Subcutaneous abdominal adipose tissue (tissue), 5 donors: ENCODE measurements around the gene SKAP1.
"Not testable (repeated sequence)": the region's sequence is repeated elsewhere in the genome, so short reads cannot be mapped to it uniquely, and the experiment has no call there.

Source experiments
- H3K27ac ChIP-seq: one replicate; pipeline ENCODE4 v1.7.0; 2013; ENCODE audit warnings: low read depth, mild to moderate bottlenecking, inconsistent platforms, low read length, moderate library complexity
- H3K27me3 ChIP-seq, 5 donors: one replicate each; pipeline ENCODE4 v1.7.0; 2013; ENCODE audit warnings: low read length in 5 of 5, inconsistent platforms in 1 of 5; ENCODE audit not compliant: control insufficient read depth in 5 of 5, insufficient read depth in 4 of 5
- H3K36me3 ChIP-seq, 5 donors: one replicate each; pipeline ENCODE4 v1.7.0; 2013; ENCODE audit warnings: low read length in 5 of 5; ENCODE audit not compliant: control insufficient read depth in 5 of 5, insufficient read depth in 5 of 5
- H3K4me1 ChIP-seq, 5 donors: one replicate each; pipeline ENCODE4 v1.7.0; 2013; ENCODE audit warnings: low read length in 5 of 5, mild to moderate bottlenecking in 3 of 5, moderate library complexity in 1 of 5; ENCODE audit not compliant: control insufficient read depth in 5 of 5, insufficient read depth in 5 of 5
- H3K4me3 ChIP-seq, 5 donors: one replicate each; pipeline ENCODE4 v1.7.0; 2013; ENCODE audit warnings: low read length in 5 of 5, low read depth in 1 of 5
- H3K9ac ChIP-seq, 5 donors: one replicate each; pipeline ENCODE4 v1.7.0; 2013; ENCODE audit warnings: low read length in 5 of 5, mild to moderate bottlenecking in 4 of 5, moderate library complexity in 3 of 5
- H3K9me3 ChIP-seq, 5 donors: one replicate each; pipeline ENCODE4 v1.7.0; 2013; ENCODE audit warnings: low read length in 5 of 5; ENCODE audit not compliant: control insufficient read depth in 5 of 5
- donor health status: healthy.
- donor health status: healthy.
- donor health status: healthy.
- donor health status: healthy.
- donor health status: healthy.

Gene SKAP1

DNA sequence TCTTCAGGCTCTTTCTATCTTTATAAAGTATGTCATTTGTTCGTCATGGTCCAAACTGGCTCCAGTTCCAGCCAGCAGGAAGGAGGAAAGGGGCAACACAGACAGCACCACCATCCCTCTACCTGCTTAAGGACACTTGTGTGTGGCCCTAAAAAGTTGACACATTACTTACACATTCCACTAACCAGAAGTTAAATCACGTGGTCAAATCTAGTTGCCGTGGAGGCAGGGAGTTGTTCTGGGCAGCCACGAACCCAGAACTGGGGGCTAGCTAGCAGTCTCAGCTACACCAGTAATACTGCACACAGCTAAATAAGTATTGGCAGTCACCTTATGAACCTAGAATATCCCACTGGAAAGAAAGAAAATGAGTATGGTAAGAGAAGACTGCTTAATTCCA, 218.2 kb downstream of the SKAP1 start:
- Histone ChIP-seq H3K4me3 (no peak overlapping the region), H3K9ac (no peak overlapping the region), H3K4me1 (no peaks in the 10 kb centered on the region), H3K27ac (no peak overlapping the region), H3K27me3 (peaks cover 0 to 2% (median 0%) of the 10 kb centered on the region in 5 donors), H3K36me3 (no peaks in the 10 kb centered on the region), H3K9me3 (no peaks in the 10 kb centered on the region)

DNA sequence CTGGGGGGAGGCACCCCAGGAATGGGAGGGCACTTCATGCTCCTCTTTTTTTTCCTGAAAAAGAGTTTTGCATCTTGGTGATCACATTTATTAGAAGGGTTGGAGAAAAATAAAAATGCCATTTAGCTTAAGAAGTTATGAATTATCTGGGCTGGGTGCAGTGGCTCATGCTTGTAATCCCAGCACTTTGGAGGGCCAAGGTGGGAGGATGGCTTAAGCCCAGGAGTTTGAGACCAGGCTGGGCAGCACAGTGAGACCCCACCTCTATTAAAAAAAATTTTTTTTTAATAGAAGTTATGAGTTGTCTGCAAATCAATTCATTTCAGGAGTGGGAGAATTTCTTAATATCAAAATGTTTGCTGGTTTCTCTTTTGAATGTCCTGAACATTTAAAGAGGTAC, 219.0 kb downstream of the SKAP1 start:
- peaks cover 0 to 2% (median 0%) of the 10 kb centered on the region in 5 donors for H3K27me3 ChIP-seq

GRCh38 chr17:48209973-48210372, 220.0 kb downstream of the SKAP1 start:
- Histone ChIP-seq H3K9ac (no peak overlapping the region), H3K4me1 (no peaks in the 10 kb centered on the region)

More for the DNA sequence above, 219.0 kb downstream of the SKAP1 start:
- H3K36me3 ChIP-seq: no peaks in the 10 kb centered on the region
- H3K9me3 ChIP-seq: no peaks in the 10 kb centered on the region
- no peak overlapping the region for H3K9ac ChIP-seq
- H3K4me3 ChIP-seq: no peak overlapping the region
- H3K4me1 ChIP-seq: no peaks in the 10 kb centered on the region
- no peak overlapping the region for H3K27ac ChIP-seq

DNA sequence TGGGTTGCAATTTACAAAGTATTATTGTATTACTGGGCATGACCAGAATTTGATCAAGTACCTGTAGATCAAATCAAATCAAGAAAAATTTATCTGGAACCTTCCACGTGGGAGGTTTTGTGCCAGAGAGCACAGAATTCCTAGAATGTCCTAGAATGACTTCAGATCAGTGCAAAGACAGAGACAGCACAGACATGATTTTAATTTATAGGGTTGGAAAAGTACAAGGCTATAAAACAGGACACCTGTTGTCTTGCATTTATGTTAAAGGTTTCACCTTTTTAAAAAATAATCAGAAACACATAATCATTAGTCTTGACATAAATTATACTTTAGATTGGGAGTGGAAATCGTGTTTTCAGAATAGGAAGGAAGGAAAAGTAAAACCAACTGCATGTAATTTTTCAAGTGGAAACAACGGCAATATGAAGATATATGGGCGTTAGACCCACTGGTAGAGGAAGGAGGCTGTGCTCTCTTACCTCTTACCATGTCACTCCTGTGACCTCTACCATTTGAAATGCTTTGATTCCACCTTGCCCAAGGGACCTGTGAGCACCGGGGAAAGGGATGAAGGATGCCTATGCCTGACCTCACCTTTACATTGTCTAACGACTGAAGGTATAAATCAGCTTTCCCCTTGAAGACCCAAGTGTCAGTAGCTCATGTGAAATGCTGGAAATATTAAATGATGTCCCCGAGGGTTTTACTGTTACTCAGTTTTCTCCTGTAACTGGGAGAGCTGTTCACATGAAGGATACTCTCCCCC, 222.1 kb downstream of the SKAP1 start:
- peaks cover 0 to 4% (median 2%) of the 10 kb centered on the region in 5 donors for H3K27me3 ChIP-seq
- H3K9ac ChIP-seq: no peak overlapping the region
- no peak overlapping the region for H3K27ac ChIP-seq

More at GRCh38 chr17:48209973-48210372, 220.0 kb downstream of the SKAP1 start:
- H3K27ac ChIP-seq: no peak overlapping the region
- no peaks in the 10 kb centered on the region for H3K9me3 ChIP-seq
- no peaks in the 10 kb centered on the region for H3K36me3 ChIP-seq
- H3K27me3 ChIP-seq: peaks cover 0 to 4% (median 0%) of the 10 kb centered on the region in 5 donors
- no peak overlapping the region for H3K4me3 ChIP-seq

GRCh38 chr17:48207036-48207435, 223.0 kb downstream of the SKAP1 start:
- not testable (repeated sequence) for H3K9ac ChIP-seq, H3K4me3 ChIP-seq, H3K9me3 ChIP-seq, H3K36me3 ChIP-seq, H3K27ac ChIP-seq, H3K4me1 ChIP-seq, H3K27me3 ChIP-seq

More for the DNA sequence above, 222.1 kb downstream of the SKAP1 start:
- no peak overlapping the region for H3K4me3 ChIP-seq
- H3K9me3 ChIP-seq: no peaks in the 10 kb centered on the region
- no peaks in the 10 kb centered on the region for H3K36me3 ChIP-seq
- H3K4me1 ChIP-seq: no peaks in the 10 kb centered on the region

DNA sequence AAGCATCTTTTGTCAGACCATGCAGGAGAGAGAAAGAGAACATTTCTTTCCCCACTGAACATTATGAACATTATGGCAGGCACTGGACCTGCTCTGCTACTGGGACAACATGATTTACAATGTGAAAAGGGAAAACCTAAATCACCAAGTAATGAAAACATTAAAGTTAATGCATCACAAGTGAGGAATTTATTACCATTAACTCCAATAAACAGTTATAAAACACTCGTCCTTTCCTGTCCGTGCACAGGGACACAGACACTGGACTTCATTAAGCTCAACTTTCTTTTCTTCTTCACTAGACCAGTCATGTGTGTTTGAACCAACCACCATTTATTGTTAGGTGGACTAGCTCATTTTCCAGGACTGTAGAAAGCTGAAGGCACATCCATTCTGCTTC, 227.1 kb downstream of the SKAP1 start:
- peaks cover 0 to 4% (median 3%) of the 10 kb centered on the region in 5 donors for H3K27me3 ChIP-seq
- H3K9me3 ChIP-seq: no peaks in the 10 kb centered on the region
- no peak overlapping the region for H3K4me3 ChIP-seq
- H3K9ac ChIP-seq: no peak overlapping the region
- peaks cover 0 to 9% (median 0%) of the 10 kb centered on the region in 5 donors for H3K4me1 ChIP-seq
- no peaks in the 10 kb centered on the region for H3K36me3 ChIP-seq
- no peak overlapping the region for H3K27ac ChIP-seq

GRCh38 chr17:48198950-48199541, 231.0 kb downstream of the SKAP1 start:
- Histone ChIP-seq H3K9ac (no peak overlapping the region), H3K27ac (no peak overlapping the region)

GRCh38 chr17:48195910-48196309, 234.1 kb downstream of the SKAP1 start:
- Histone ChIP-seq H3K9ac (no peak overlapping the region), H3K9me3 (no peaks in the 10 kb centered on the region), H3K27ac (no peak overlapping the region), H3K4me1 (peaks cover 0 to 11% (median 0%) of the 10 kb centered on the region in 5 donors), H3K27me3 (peaks cover 0 to 9% (median 0%) of the 10 kb centered on the region in 5 donors), H3K36me3 (no peaks in the 10 kb centered on the region), H3K4me3 (no peak overlapping the region)

More at GRCh38 chr17:48198950-48199541, 231.0 kb downstream of the SKAP1 start:
- H3K9me3 ChIP-seq: no peaks in the 10 kb centered on the region
- H3K27me3 ChIP-seq: peaks cover 0 to 7% (median 0%) of the 10 kb centered on the region in 5 donors
- no peaks in the 10 kb centered on the region for H3K36me3 ChIP-seq
- H3K4me3 ChIP-seq: peak overlapping the region in 3 of 5 donors; percentile 6 to 44 (median 8)
- H3K4me1 ChIP-seq: peaks cover 0 to 11% (median 0%) of the 10 kb centered on the region in 5 donors

- no peak overlapping the region for H3K9ac ChIP-seq
- no peaks in the 10 kb centered on the region for H3K9me3 ChIP-seq
- H3K27me3 ChIP-seq: peaks cover 0 to 9% (median under 1%) of the 10 kb centered on the region in 5 donors
- no peak overlapping the region for H3K27ac ChIP-seq
- peaks cover 0 to 7% (median 0%) of the 10 kb centered on the region in 5 donors for H3K4me1 ChIP-seq
- H3K36me3 ChIP-seq: no peaks in the 10 kb centered on the region
- no peak overlapping the region for H3K4me3 ChIP-seq
These were observed 235.9 kb downstream of the SKAP1 start for GRCh38 chr17:48194097-48194550.

DNA sequence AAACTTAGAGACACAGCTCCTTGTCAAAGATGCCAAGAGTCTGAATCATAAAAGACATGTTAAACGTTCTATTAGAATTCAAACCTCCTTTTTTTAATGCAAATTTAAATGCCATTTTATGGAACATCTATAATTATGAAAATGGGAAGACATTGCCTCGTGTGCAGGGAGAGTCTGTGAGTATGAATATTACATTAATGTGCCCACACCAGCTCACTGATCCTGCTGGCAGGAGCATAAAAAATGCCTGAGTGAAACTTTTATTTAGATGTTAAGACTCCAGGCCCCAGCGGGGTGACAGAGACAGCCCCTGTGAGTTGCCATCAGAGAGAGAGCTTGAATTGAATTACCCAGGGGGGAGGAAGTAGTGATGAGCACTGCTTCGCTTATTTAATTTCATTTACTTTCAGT, 237.7 kb downstream of the SKAP1 start:
- Histone ChIP-seq H3K9ac (no peak overlapping the region), H3K4me3 (no peak overlapping the region), H3K9me3 (no peaks in the 10 kb centered on the region), H3K4me1 (peaks cover 0 to 2% (median 0%) of the 10 kb centered on the region in 5 donors), H3K27me3 (peaks cover 0 to 8% (median 4%) of the 10 kb centered on the region in 5 donors), H3K27ac (no peak overlapping the region), H3K36me3 (no peaks in the 10 kb centered on the region)
